Thyroid gland (tissue), 4 donors: ENCODE measurements around the gene AQP4. TPM values are rescaled to one million over a fixed set of nuclear protein-coding genes. Genes with fewer than 3 reads are reported as not detected.

Experiments
- DNase-seq, 2 donors: peaks; one replicate each; pipeline ENCODE4 v3.0.0-alpha.2; 2019
- H3K27ac ChIP-seq, 3 donors: fragments of 200-600 bp; sonication (generic); 1 replicate in 2 of 3; 2 replicates in 1 of 3; pipeline ENCODE4 v1.5.1; 2016 to 2019; ENCODE audit warnings: mild to moderate bottlenecking in 1 of 3, moderate library complexity in 1 of 3
- H3K27me3 ChIP-seq: fragments of 200-600 bp; sonication (generic); one replicate; pipeline ENCODE4 v1.5.1; 2019
- H3K36me3 ChIP-seq, 2 donors: fragments of 200-600 bp; sonication (generic); one replicate each; pipeline ENCODE4 v1.5.1; 2016 to 2019
- H3K4me1 ChIP-seq, 2 donors: fragments of 200-600 bp; sonication (generic); one replicate each; pipeline ENCODE4 v1.5.1; 2017 to 2019
- H3K4me3 ChIP-seq, 3 donors: fragments of 200-600 bp; sonication (generic); replicated peaks in 1 of 3; 1 replicate in 2 of 3; 2 replicates in 1 of 3; pipeline ENCODE4 v1.5.1; 2016; ENCODE audit warnings: mild to moderate bottlenecking in 1 of 3
- H3K9me3 ChIP-seq: fragments of 200-600 bp; sonication (generic); one replicate; pipeline ENCODE4 v1.5.1; 2017
- CTCF ChIP-seq, 6 experiments: fragments of 200-600 bp in 3 of 6; fragments of 450-650 bp in 3 of 6; sonication (generic) in 3 of 6; IDR thresholded peaks; one replicate each; pipeline ENCODE4 v1.5.1; 2016 to 2019; ENCODE audit warnings: antibody characterized with exemption in 6 of 6, mild to moderate bottlenecking in 2 of 6, inconsistent platforms in 1 of 6, moderate library complexity in 1 of 6
- POLR2A ChIP-seq, 2 donors: fragments of 450-650 bp; IDR thresholded peaks; one replicate each; pipeline ENCODE4 v1.6.1; 2017; ENCODE audit warnings: antibody characterized with exemption in 2 of 2, mild to moderate bottlenecking in 2 of 2, moderate library complexity in 1 of 2
- WGBS, 2 donors: methylation state at CpG; one replicate each; pipeline ENCODE4 v1.1.5; 2017; 5-methylcytosine and 5-hydroxymethylcytosine counted together
- intact Hi-C: fragments of 100-400 bp; cut with DNase I; formaldehyde crosslinking; loops from one replicate; pipeline ENCODE4 v1.15.1; 2023
- total RNA-seq, 4 donors: library from RNA; depleted of rRNA; stranded (reverse); fragments of >200 nt; gene quantifications; one replicate each; pipeline ENCODE4 v1.2.3, GENCODE V29; 2016

Gene AQP4
- total RNA-seq, 4 donors from 2014 or later, result 18.9 to 61.7 (median 31.2) TPM

- WGBS, 2 donors, result 83 to 100% methylated on average over 1 of the region's 1 CpG
Measured at GRCh38 chr18:26843760-26844159, 21.7 kb downstream of the AQP4 start.

GRCh38 chr18:26840965-26841364 lies 24.5 kb downstream of the AQP4 start:
- intact Hi-C loops, result no loop called here
- H3K36me3 ChIP-seq, result no peaks in the 10 kb centered on the region
- no peak for TF ChIP-seq POLR2A (IDR thresholded peaks at IDR 0.05)
- TF ChIP-seq CTCF (IDR thresholded peaks at IDR 0.05), result no peak
- H3K4me3 ChIP-seq, result no peak overlapping the region
- no peaks in the 10 kb centered on the region for H3K27me3 ChIP-seq
- DNase-seq, result no peak
- peaks cover 5 to 12% of the 10 kb centered on the region in 2 donors for H3K4me1 ChIP-seq
- H3K9me3 ChIP-seq, result no peaks in the 10 kb centered on the region
- H3K27ac ChIP-seq, result no peak overlapping the region
- 79 to 82% methylated on average over 5 of the region's 5 CpGs for WGBS, 2 donors

More at GRCh38 chr18:26843760-26844159, 21.7 kb downstream of the AQP4 start:
- no peak for DNase-seq
- Histone ChIP-seq H3K27ac (no peak overlapping the region), H3K9me3 (no peaks in the 10 kb centered on the region), H3K4me1 (peaks cover 5 to 12% of the 10 kb centered on the region in 2 donors), H3K27me3 (no peaks in the 10 kb centered on the region), H3K36me3 (no peaks in the 10 kb centered on the region), H3K4me3 (no peak overlapping the region)
- intact Hi-C loops, result no loop called here
- no peak for TF ChIP-seq POLR2A (IDR thresholded peaks at IDR 0.05)
- TF ChIP-seq CTCF (IDR thresholded peaks at IDR 0.05), result no peak

GRCh38 chr18:26839609-26840008 lies 25.9 kb downstream of the AQP4 start:
- H3K27me3 ChIP-seq, result no peaks in the 10 kb centered on the region
- no peak overlapping the region for H3K4me3 ChIP-seq
- no peaks in the 10 kb centered on the region for H3K36me3 ChIP-seq
- intact Hi-C loops, result no loop called here
- no peaks in the 10 kb centered on the region for H3K9me3 ChIP-seq
- DNase-seq, result peak; percentile 73 to 78
- WGBS, 2 donors, result 16 to 22% methylated on average over 2 of the region's 2 CpGs
- peaks cover 5 to 12% of the 10 kb centered on the region in 2 donors for H3K4me1 ChIP-seq
- peak overlapping the region in 2 of 3 donors; percentile 16 to 27 for H3K27ac ChIP-seq
- TF ChIP-seq POLR2A (IDR thresholded peaks at IDR 0.05) (no peak), CTCF (IDR thresholded peaks at IDR 0.05) (no peak)

GRCh38 chr18:26832302-26832701 lies 33.2 kb downstream of the AQP4 start:
- H3K36me3 ChIP-seq, result no peaks in the 10 kb centered on the region
- no peak for DNase-seq
- no peaks in the 10 kb centered on the region for H3K9me3 ChIP-seq
- 95 to 98% methylated on average over 11 of the region's 11 CpGs for WGBS, 2 donors
- no peak overlapping the region for H3K4me3 ChIP-seq
- no peak overlapping the region for H3K27ac ChIP-seq
- no peaks in the 10 kb centered on the region for H3K4me1 ChIP-seq
- intact Hi-C loops, result no loop called here
- no peak for TF ChIP-seq CTCF (IDR thresholded peaks at IDR 0.05)
- no peak for TF ChIP-seq POLR2A (IDR thresholded peaks at IDR 0.05)
- no peaks in the 10 kb centered on the region for H3K27me3 ChIP-seq

GRCh38 chr18:26827581-26827980 lies 37.9 kb downstream of the AQP4 start:
- Histone ChIP-seq H3K4me3 (no peak overlapping the region), H3K27me3 (no peaks in the 10 kb centered on the region), H3K36me3 (no peaks in the 10 kb centered on the region), H3K9me3 (no peaks in the 10 kb centered on the region), H3K4me1 (no peaks in the 10 kb centered on the region), H3K27ac (no peak overlapping the region)
- WGBS, 2 donors, result 72 to 82% methylated on average over 3 of the region's 3 CpGs
- no peak for TF ChIP-seq CTCF (IDR thresholded peaks at IDR 0.05)
- no peak for TF ChIP-seq POLR2A (IDR thresholded peaks at IDR 0.05)
- intact Hi-C loops, result no loop called here
- DNase-seq, result no peak
